HepG2 (cell line): ENCODE results near the gene MCRIP2. TPM values are rescaled to one million over a fixed set of nuclear protein-coding genes. Genes with fewer than 3 reads are reported as not detected.

Source experiments
- ATAC-seq: fragments of 200-7000 bp; cut with Tn5 transposase; 3 replicates; pipeline ENCODE4 v1.9.1; 2020; ENCODE audit warnings: mild to moderate bottlenecking, moderate library complexity
- BruUV-seq: library from RNA; stranded (reverse); fragments of 400-500 nt; replicated peaks from 2 replicates; lab custom pipeline; 2021; lab: Mats Ljungman, UMichigan
- CTCF ChIA-PET: fragments of 300-600 bp; formaldehyde crosslinking; extraction: SDS; loops from one replicate; lab custom pipeline; 2021; ENCODE audit warnings: low total read pairs, inconsistent platforms, low intra/inter-chr PET ratio; lab: Yijun Ruan, JAX
- POLR2A ChIA-PET: fragments of 350-600 bp; sonication (Branson Sonifier 250); formaldehyde crosslinking; loops from one replicate; lab custom pipeline; 2020; ENCODE audit warnings: antibody characterized with exemption, inconsistent platforms; lab: Yijun Ruan, JAX
- DNase-seq: peaks from one replicate; pipeline ENCODE4 v3.0.0-alpha.2; 2015; ENCODE audit warnings: low spot score
- FAIRE-seq: peaks from 3 replicates; lab custom pipeline; 2011; peaks lifted over from hg19 to GRCh38; lab: Jason Lieb, UNC
- H2AFZ ChIP-seq: one replicate; pipeline ENCODE4 v1.6.1; 2011; ENCODE audit warnings: low read length, inconsistent platforms
- H3K27ac ChIP-seq: fragments of 300-600 bp; 3 replicates; pipeline ENCODE4 v1.8.0; 2011; ENCODE audit warnings: mixed run types, mild to moderate bottlenecking, mixed read lengths, low read length, inconsistent platforms; ENCODE audit not compliant: insufficient read depth; ENCODE audit errors: extremely low read length
- H3K27me3 ChIP-seq, 2 experiments: fragments of 200-600 bp in 1 of 2; 2 replicates in 1 of 2; 3 replicates in 1 of 2; pipeline versions ENCODE4 v1.6.0 to v1.8.0; 2011; ENCODE audit warnings: low read length in 2 of 2, mild to moderate bottlenecking in 2 of 2, moderate library complexity in 2 of 2, inconsistent platforms in 1 of 2; ENCODE audit not compliant: insufficient read depth in 2 of 2, control insufficient read depth in 1 of 2
- H3K36me3 ChIP-seq, 2 experiments: fragments of 200-600 bp in 1 of 2; replicated peaks in 1 of 2; 2 replicates in 1 of 2; 3 replicates in 1 of 2; pipeline versions ENCODE4 v1.5.1 to v1.8.0; 2011; ENCODE audit warnings: low read length in 2 of 2, inconsistent platforms in 1 of 2; ENCODE audit not compliant: insufficient read depth in 2 of 2, control insufficient read depth in 1 of 2
- H3K4me1 ChIP-seq: 2 replicates; pipeline ENCODE4 v1.5.1; 2012; ENCODE audit warnings: low read length, inconsistent platforms; ENCODE audit not compliant: insufficient read depth
- H3K4me2 ChIP-seq: 2 replicates; pipeline ENCODE4 v1.6.0; 2011; ENCODE audit warnings: low read depth, low read length, inconsistent platforms
- H3K4me3 ChIP-seq, 3 experiments: fragments of 200-600 bp in 1 of 3; sonication (generic), shearing (Covaris generic) in 1 of 3; replicated peaks in 1 of 3; 2 replicates each; pipeline ENCODE4 v1.5.1; 2011 to 2016; ENCODE audit warnings: low read length in 3 of 3, inconsistent platforms in 2 of 3, low read depth in 2 of 3, mild to moderate bottlenecking in 2 of 3, control low read depth in 1 of 3, mixed read lengths in 1 of 3; ENCODE audit not compliant: insufficient read depth in 1 of 3
- H3K79me2 ChIP-seq: one replicate; pipeline ENCODE4 v1.6.1; 2011; ENCODE audit warnings: low read length, inconsistent platforms; ENCODE audit not compliant: insufficient read depth
- H3K9ac ChIP-seq: 2 replicates; pipeline ENCODE4 v1.6.0; 2011; ENCODE audit warnings: mild to moderate bottlenecking, low read depth, low read length, inconsistent platforms; ENCODE audit not compliant: insufficient read depth
- H3K9me3 ChIP-seq: 2 replicates; pipeline ENCODE4 v1.5.1; 2012; ENCODE audit warnings: mild to moderate bottlenecking, low read length
- H4K20me1 ChIP-seq: 2 replicates; pipeline ENCODE4 v1.6.0; 2011; ENCODE audit warnings: inconsistent platforms, mild to moderate bottlenecking, low read length, moderate library complexity; ENCODE audit not compliant: insufficient read depth
- AGO1 ChIP-seq: fragments of 200-400 bp; formaldehyde crosslinking; IDR thresholded peaks from 2 replicates; pipeline ENCODE4 v1.6.1; 2017; ENCODE audit warnings: mild to moderate bottlenecking, low read depth, low read length, moderate library complexity; ENCODE audit not compliant: poor library complexity, severe bottlenecking
- MXD3 ChIP-seq: IDR thresholded peaks from 2 replicates; pipeline ENCODE4 v1.6.1; 2016; ENCODE audit warnings: mild to moderate bottlenecking, missing biosample characterization, missing genetic modification reagents
- RBFOX2 ChIP-seq: fragments of 200-400 bp; formaldehyde crosslinking; IDR thresholded peaks from 2 replicates; pipeline ENCODE4 v1.6.1; 2017; ENCODE audit warnings: low read depth, mild to moderate bottlenecking, low read length
- ZC3H4 ChIP-seq: sonication (generic); formaldehyde crosslinking; IDR thresholded peaks from 2 replicates; pipeline ENCODE4 v1.4.0; 2020; ENCODE audit warnings: missing genetic modification reagents, borderline replicate concordance
- ZNF468 ChIP-seq: sonication (generic); formaldehyde crosslinking; IDR thresholded peaks from 2 replicates; pipeline ENCODE4 v1.8.0; 2022; ENCODE audit warnings: mild to moderate bottlenecking, moderate library complexity, missing genetic modification reagents
- ZNF557 ChIP-seq: sonication (generic); formaldehyde crosslinking; IDR thresholded peaks from 2 replicates; pipeline ENCODE4 v1.4.0; 2020; ENCODE audit warnings: missing genetic modification reagents
- ZNF577 ChIP-seq: sonication (generic); formaldehyde crosslinking; IDR thresholded peaks from 2 replicates; pipeline ENCODE4 v1.4.0; 2020; ENCODE audit warnings: mild to moderate bottlenecking, low read depth, missing genetic modification reagents, borderline replicate concordance
- ZNF770 ChIP-seq: sonication (generic); formaldehyde crosslinking; IDR thresholded peaks from 2 replicates; pipeline ENCODE4 v1.5.0; 2020; ENCODE audit warnings: mild to moderate bottlenecking, missing genetic modification reagents
- WGBS: methylation state at CpG from one replicate; pipeline ENCODE4 v1.1.6; 2017; ENCODE audit warnings: low lambda C conversion rate; 5-methylcytosine and 5-hydroxymethylcytosine counted together
- in situ Hi-C: cut with HindIII; loops from 2 replicates; pipeline ENCODE4 v1.10.0; 2017; ENCODE audit warnings: low pct_unique_long_range_greater_than_20kb; ENCODE audit not compliant: extremely low pct_ligation_motif_present
- intact Hi-C: fragments of 100-400 bp; cut with micrococcal nuclease; formaldehyde crosslinking; loops from one replicate; pipeline ENCODE4 v1.10.0; 2022; ENCODE audit not compliant: unreplicated experiment
- polyA plus RNA-seq, 8 experiments: library from polyadenylated mRNA; depleted of rRNA in 3 of 8; stranded (reverse) in 7 of 8; unstranded in 1 of 8; fragments of >200 nt; fragmentation: Illumina TruSeq in 4 of 8; extraction: Trizol in 4 of 8; gene quantifications; 2 replicates each; pipeline versions ENCODE4 v1.2.1 to v1.2.3, GENCODE V29; 2011 to 2016; ENCODE audit warnings: low read depth in 4 of 8, missing spikeins in 1 of 8, mixed read lengths in 1 of 8; ENCODE audit not compliant: insufficient read depth in 1 of 8
- total RNA-seq, 5 experiments: library from RNA; depleted of rRNA; stranded (reverse); fragments of >200 nt; fragmentation: Illumina TruSeq; extraction: Trizol; gene quantifications; 2 replicates each; pipeline ENCODE4 v1.2.3, GENCODE V29; 2016; ENCODE audit warnings: low read depth in 1 of 5

The MCRIP2 gene
- total and polyA plus RNA-seq, 2 of the 13 experiments (the other 11 are each of a cell fraction or from before 2014, with no cell fraction given), result 39.6 to 76.7 TPM

- in situ Hi-C loops (no loop called here), intact Hi-C loops (no loop called here)
- DNase-seq (no peak), ATAC-seq (no peak), FAIRE-seq (no peak)
- TF ChIP-seq RBFOX2 (no peak), AGO1 (no peak), ZNF577 (no peak), ZNF557 (no peak), ZC3H4 (CRISPR knock-in tag) (no peak), MXD3 (CRISPR knock-in tag) (no peak), ZNF770 (no peak), ZNF468 (no peak)
- CTCF ChIA-PET, result no interaction called here
- Histone ChIP-seq H3K79me2 (no peaks in the 10 kb centered on the region), H3K9me3 (no peaks in the 10 kb centered on the region), H2AFZ (no peak overlapping the region), H3K4me1 (peaks cover 18% of the 10 kb centered on the region), H4K20me1 (no peaks in the 10 kb centered on the region), H3K4me2 (no peak overlapping the region), H3K27me3 (no peaks in the 10 kb centered on the region), H3K9ac (no peak overlapping the region), H3K4me3 (no peak overlapping the region), H3K27ac (no peak overlapping the region), H3K36me3 (peaks cover 1 to 9% of the 10 kb centered on the region in 2 experiments; a peak in 1 of 5 replicates)
- BruUV-seq, result no TSS peak
- POLR2A ChIA-PET, result no interaction called here
- 99% methylated on average over 13 of the region's 13 CpGs for WGBS
Observed at GRCh38 chr16:615122-615521, 26.5 kb upstream of the MCRIP2 start.
